ENCODE results near the gene RAB38.

The RAB38 gene

DNA sequence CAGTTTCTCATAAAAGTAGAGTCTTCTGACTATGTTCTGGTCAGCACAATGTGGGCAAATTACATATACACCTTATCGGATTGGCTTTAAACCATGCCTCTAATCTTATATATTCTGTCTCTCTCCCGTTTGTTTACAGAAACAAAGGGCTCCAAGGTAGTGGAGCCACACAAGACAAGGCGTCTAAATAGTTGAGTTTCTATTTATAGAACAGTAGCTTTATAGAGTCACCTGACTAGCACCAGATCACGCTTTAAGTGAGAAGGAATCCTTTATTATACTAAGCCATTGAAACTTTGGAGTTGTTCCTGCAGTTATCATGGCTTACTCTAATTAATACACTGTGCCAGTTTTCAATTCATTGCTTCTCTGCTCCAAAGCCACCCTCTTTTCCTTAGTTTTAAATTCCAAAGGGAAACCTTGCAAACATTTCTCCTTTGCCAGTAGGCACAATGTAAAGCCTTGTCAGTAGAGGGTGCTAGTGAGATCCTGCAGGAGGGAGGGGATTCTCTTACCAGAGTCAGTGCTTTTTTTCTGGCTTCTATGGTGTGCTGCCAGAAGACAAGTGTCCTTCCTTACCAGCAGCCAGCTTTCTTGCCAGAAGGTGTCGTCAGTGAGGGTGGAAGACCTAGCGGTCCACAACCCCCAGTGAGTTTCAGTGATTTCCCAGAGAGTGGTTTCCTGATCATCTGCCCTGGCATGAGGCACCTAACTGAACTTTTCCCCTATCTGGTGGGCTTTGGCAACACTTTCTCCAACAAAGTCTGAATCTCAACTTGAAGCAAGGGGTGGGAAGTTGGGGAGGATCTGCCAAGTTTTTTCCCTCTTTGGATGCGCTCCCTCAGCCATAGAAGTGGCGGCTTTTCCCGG lies 71.7 kb downstream of the RAB38 start:
- peak; percentile 60 for DNase-seq (ENCODE audit: low spot score)

DNA sequence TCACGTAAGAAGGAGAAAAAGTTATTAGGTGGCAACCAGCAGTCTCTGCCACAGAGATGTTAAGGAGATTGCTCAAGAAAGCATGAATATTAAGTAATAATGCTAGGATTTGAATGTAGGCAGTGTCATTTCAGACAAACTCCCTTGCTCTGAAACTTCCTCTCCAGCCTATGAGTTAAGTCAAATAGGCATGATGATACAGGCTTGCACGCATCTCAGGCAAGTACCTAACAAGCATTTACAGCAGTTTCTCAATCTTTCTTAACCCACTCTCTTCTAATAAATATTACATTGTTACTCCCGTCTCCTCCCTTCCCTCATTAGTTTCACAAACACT lies 72.7 kb downstream of the RAB38 start:
- no peak for DNase-seq (ENCODE audit: low spot score)

DNA sequence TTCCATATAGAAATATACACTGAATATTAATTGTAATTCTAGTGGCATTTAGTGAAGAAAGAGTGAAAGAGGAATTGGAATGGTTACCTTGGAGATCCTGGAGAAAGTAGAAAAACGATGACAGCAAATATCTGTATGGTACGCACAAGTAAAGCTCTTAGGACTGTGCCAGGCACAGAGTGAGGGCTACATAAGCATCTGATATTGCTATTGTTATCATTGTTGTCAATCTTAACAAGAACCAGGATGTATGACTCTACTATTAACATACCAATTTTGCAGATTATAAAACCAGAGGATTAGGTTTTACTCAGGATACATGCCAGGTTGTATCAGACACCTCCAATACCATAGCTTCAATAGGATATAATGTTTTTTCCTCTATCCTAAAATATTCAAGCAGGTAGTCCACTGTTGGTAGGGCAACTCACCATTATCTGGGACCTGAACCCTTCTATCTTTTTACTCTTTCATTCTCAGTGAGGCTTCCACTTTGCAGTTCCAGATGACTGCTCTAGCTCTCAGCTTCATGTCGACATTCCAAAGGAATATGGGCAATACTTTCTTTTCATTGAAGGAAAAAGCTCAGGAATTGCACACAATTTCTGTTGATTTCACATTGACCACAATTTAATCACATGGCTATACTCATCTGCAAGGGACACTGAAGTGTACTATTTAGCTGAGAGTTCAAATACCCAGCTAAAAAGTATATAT lies 73.2 kb downstream of the RAB38 start:
- DNase-seq (ENCODE audit: low spot score): no peak

DNA sequence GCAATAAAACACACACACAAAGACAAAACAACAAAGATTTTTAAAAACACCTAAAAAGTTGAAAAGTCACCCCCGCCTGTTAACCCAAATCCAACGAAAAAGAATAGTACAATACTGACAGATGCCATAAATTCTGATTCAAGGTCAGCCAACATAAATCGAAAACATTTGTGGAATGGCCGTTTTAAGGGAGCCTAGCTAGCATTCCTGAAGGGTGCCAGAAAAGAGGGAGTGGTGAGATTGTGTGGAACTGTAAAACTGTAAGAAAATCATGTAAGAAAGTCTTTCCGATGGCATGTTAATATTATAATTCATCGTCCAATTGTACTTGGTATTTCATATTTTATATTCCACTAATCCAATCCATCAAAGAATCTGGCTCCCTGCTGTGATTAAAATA lies 75.1 kb downstream of the RAB38 start:
- no peak for DNase-seq (ENCODE audit: low spot score)

DNA sequence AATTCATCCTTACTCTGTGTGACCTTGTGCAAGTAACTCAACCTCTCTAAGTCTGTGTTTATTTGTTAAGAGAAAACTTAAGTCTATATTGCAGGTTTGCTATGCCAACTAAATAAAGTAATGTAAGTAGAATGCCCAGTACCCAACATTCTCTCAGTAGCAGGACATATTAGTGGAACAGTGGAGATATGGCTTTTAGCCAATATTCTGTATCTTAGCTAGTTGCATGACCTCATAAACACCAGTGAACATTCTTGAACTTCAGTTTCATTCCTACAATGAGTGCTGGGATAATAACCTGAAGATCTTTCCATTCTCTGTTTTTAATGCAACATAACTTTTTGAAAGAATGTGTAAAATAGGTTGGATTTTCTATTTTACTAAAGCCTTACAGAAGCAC lies 77.0 kb downstream of the RAB38 start:
- DNase-seq (ENCODE audit: low spot score): no peak

DNA sequence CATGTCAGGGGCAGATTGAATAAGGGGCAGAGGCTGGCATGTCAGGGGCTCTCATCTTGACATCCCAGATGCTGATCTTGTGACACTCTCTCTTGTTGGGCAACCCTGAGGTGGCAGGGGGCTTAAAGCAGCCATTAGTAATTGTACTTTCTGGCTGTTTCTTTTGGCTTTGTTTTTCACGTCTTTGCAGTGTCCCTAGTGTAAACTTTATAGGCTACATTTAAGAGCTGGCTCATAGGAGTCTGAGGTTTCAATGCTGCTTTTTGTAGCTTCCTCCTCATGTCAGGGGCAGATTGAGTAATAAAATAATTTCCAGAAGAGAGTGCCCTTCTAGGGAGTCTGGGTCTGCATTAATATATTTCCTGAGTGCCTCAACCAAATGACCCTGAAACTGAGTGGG lies 86.1 kb downstream of the RAB38 start:
- no peak for DNase-seq (ENCODE audit: low spot score)

DNA sequence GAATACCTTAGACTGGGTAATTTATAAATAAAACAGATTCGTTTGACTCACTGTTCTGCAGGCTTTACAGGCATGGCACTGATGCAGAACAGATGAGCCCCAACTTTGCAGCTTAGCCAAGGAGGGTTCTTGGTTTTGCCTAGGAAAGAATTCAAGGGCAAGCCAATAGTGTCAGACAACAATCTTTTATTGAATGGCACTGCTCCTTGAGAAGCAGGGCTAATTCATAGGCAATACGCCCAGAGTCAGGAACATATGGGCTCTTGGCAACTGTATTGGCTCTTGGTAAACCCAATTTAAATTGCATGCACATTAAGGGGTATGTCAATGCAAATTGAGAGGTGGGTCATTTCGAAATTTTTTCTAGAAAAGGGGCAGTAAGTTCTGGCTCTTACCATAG lies 87.9 kb downstream of the RAB38 start:
- no peak for DNase-seq (ENCODE audit: low spot score)

DNA sequence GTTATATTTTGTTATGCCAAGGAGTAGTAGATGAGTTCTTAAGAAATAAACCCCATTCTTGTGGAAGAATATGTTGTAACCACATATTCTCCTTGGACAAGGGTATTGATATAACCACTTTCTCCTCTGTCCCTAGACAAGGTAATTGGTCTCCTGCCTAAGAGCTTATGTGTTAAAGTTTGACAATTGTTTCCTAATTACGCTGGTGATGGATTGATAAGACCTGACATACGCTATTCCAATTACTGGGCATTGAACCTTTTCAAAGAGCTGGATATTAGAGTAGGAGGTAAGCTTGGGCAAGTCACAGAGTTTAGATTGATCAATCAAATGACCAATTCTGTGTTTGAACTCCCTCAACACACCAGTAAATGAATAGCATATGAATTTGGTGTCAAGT lies 88.9 kb downstream of the RAB38 start:
- DNase-seq (ENCODE audit: low spot score): no peak

DNA sequence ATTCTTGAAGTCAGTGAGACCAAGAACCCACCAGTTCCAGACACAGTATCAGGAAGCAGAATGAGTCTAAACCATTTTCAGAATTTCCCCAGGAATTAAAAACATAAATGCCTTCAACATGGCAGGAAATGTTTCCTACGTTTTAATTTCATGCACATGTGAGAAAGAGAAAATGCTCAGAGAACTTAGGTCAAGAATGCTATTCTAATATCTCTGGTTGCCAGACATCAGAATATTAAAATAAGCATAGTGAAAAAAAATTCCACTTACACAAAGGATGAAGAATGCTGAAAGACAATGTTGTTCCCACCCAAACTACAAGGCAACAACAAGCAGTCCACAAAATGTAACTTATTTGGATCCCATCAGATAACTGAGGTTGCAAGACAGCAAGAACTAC lies 104.8 kb downstream of the RAB38 start:
- no peak for DNase-seq (ENCODE audit: low spot score)

DNA sequence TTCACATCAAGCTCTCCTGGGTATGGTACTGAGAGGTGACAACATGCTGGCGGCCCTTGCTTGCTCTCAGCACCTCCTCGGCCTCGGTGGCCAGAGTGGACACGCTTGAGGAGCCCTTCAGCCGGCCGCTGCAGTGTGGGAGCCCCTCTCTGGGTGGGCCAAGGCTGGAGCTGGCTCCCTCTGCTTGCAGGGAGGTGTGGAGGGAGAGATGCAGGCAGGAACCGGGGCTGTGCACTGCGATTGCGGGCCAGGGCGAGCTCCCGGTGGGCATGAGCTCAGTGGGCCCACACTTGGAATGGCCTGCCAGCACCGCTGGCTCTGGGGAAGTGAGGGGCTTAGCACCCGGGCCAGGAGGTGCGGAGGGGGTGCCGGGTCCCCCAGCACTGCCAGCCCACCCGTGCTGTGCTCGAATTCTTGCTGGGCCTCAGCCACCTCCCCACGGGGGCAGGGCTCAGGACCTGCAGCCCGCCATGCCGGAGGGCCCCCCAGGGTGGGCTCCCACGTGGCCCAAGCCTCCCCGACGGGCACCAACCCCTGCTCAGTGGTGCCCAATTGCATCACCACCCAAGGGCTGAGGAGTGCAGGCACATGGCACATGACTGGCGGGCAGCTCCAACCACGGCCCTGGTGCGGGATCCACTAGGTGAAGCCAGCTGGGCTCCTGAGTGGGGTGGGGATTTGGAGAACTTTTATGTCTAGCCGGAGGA lies 106.2 kb downstream of the RAB38 start:
- no peak for DNase-seq (ENCODE audit: low spot score)

DNA sequence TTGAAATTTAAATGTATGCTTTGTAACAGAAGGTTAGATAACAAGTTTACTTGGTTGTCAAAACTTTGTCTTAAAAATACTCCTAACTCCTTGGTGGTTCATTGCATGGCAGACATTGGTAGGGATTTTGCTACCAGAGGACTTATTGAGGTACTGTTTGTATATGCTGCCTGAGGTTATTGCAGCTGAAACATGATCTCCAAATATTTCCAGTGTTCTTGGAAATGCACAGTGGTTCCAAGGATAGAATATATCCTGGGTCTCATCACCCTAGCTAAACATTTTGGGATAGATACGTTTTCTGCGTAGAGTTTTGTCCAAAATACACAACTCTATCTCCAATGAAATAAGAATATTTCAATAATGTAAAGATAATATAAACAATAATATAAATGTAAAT lies 109.2 kb downstream of the RAB38 start:
- no peak for DNase-seq (ENCODE audit: low spot score)

DNA sequence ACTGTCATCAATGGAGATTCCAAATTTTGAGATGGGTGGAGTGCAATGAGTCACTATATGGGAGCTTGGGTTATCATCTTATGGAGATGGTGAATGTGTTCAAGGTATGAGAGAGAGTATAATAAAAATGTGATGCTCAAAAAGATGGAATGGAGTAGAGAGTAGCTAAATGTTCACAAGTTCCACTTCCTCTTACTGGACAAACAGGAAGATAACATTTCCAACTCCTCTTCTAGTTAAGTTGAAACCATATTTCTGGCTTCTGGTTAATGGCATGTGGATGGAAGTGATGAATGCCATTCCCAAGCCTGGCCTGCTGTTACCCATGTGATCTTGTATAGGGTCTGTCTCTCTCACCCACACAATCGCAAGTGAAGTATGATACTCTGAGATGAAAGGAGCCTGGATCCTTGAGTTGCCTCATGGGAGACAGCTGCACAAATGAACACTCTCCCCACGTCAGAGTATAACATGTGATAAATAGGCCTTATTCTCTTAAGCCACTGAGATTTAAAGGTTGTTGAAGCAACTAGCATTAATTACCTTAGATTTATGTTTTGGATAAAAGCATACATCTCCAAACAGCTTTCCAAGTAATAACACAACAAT lies 111.0 kb downstream of the RAB38 start:
- DNase-seq (ENCODE audit: low spot score): no peak

Data from SW480 (cell line).